HepG2 (cell line): ENCODE measurements around the gene SPATS2. TPM values are rescaled to one million over a fixed set of nuclear protein-coding genes. Genes with fewer than 3 reads are reported as not detected.

Experiments used
- BCL6 ChIP-seq: IDR thresholded peaks from 2 replicates; pipeline ENCODE4 v1.6.1; 2016; ENCODE audit warnings: missing genetic modification reagents, missing compliant biosample characterization
- HMGXB4 ChIP-seq, 2 experiments: sonication (generic) in 1 of 2; formaldehyde crosslinking in 1 of 2; IDR thresholded peaks; 2 replicates each; pipeline versions ENCODE4 v1.4.0 to v1.6.1; 2018 to 2020; ENCODE audit warnings: missing genetic modification reagents in 2 of 2, borderline replicate concordance in 1 of 2, low read depth in 1 of 2, mild to moderate bottlenecking in 1 of 2, missing biosample characterization in 1 of 2
- POGZ ChIP-seq: sonication (generic); formaldehyde crosslinking; IDR thresholded peaks from 2 replicates; pipeline ENCODE4 v1.4.0; 2020; ENCODE audit warnings: mild to moderate bottlenecking, missing genetic modification reagents
- SRY ChIP-seq: sonication (generic); formaldehyde crosslinking; IDR thresholded peaks from 2 replicates; pipeline ENCODE4 v1.8.0; 2022; ENCODE audit warnings: mild to moderate bottlenecking, missing genetic modification reagents
- SSRP1 ChIP-seq: IDR thresholded peaks from 2 replicates; pipeline ENCODE4 v1.6.1; 2016; ENCODE audit warnings: control low read depth
- ZBTB43 ChIP-seq: sonication (generic); formaldehyde crosslinking; conservative IDR thresholded peaks from 2 replicates; pipeline ENCODE4 v1.4.0; 2020; ENCODE audit warnings: missing genetic modification reagents
- ZNF501 ChIP-seq: sonication (generic); formaldehyde crosslinking; IDR thresholded peaks from 2 replicates; pipeline ENCODE4 v1.5.1; 2020; ENCODE audit warnings: mild to moderate bottlenecking, moderate library complexity, missing genetic modification reagents
- ZNF616 ChIP-seq: sonication (generic); formaldehyde crosslinking; IDR thresholded peaks from 2 replicates; pipeline ENCODE4 v1.5.0; 2020; ENCODE audit warnings: low read depth, mild to moderate bottlenecking, missing genetic modification reagents
- polyA plus RNA-seq, 8 experiments: library from polyadenylated mRNA; depleted of rRNA in 3 of 8; stranded (reverse) in 7 of 8; unstranded in 1 of 8; fragments of >200 nt; fragmentation: Illumina TruSeq in 4 of 8; extraction: Trizol in 4 of 8; gene quantifications; 2 replicates each; pipeline versions ENCODE4 v1.2.1 to v1.2.3, GENCODE V29; 2011 to 2016; ENCODE audit warnings: low read depth in 4 of 8, missing spikeins in 1 of 8, mixed read lengths in 1 of 8; ENCODE audit not compliant: insufficient read depth in 1 of 8
- total RNA-seq, 5 experiments: library from RNA; depleted of rRNA; stranded (reverse); fragments of >200 nt; fragmentation: Illumina TruSeq; extraction: Trizol; gene quantifications; 2 replicates each; pipeline ENCODE4 v1.2.3, GENCODE V29; 2016; ENCODE audit warnings: low read depth in 1 of 5
- TF ChIP-seq, protein P1 (sequence below), 2 experiments: sonication (generic) in 1 of 2; formaldehyde crosslinking in 1 of 2; IDR thresholded peaks; 2 replicates each; pipeline versions ENCODE4 v1.4.0 to v1.6.1; 2016 to 2020; ENCODE audit warnings: borderline replicate concordance in 1 of 2, low read depth in 1 of 2, mild to moderate bottlenecking in 1 of 2, missing genetic modification reagents in 1 of 2
- TF ChIP-seq, protein P2 (sequence below), 2 experiments: sonication (generic) in 1 of 2; formaldehyde crosslinking in 1 of 2; IDR thresholded peaks; 2 replicates each; pipeline versions ENCODE4 v1.6.1 to v1.9.0; 2014 to 2022; ENCODE audit warnings: antibody characterized with exemption in 1 of 2, borderline replicate concordance in 1 of 2, inconsistent platforms in 1 of 2, low read depth in 1 of 2, missing genetic modification reagents in 1 of 2

SPATS2 gene
- total and polyA plus RNA-seq, 2 of the 13 experiments (the other 11 are each of a cell fraction or from before 2014, with no cell fraction given): 19.3 to 28.1 TPM

DNA sequence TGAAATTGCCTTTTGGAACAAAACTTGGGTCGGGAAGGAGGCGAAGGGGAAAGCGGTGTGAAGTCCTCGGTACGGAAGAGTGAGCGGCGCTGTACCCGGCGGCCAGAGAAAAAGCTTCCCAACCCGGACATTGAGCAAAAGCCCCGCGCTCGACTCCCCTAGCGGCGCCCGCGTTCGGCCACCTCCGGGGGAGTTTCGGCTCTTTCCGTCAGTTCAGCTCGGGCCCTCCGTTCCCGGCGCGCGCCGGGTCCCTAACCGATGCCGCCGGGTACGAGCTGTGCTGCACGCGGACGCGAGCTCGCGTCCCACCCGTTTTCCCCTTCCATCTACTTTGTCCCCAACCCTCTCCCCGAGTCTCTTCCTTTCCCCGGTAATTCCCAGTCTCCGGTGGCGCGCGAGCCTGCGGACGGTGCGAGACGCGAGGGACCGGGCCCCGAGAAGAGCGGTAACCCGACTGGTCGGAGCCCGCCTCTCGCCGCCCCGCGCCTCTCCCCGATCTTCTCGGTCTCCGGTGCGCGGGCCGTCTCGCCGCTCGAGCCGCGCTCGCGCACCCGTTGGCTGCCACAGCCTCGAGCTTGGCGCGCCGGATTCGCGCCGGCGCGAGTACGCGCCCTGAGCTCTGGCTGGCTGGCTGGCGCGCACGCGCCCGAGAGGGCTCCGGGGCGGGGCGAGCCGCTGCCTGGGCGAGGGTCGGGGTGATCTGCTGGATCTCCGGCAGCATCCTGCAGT, 446 bp upstream of the SPATS2 start (continued):
- TF ChIP-seq SSRP1 (CRISPR knock-in tag): no peak
- TF ChIP-seq HMGXB4 (CRISPR knock-in tag; IDR thresholded peaks at IDR 0.05; ENCODE audit: borderline replicate concordance in 1 of 2, low read depth in 1 of 2): peak in 1 of 2 experiments; percentile 75; a peak in 2 of 4 replicates
- peak; percentile 67 for TF ChIP-seq ZNF501 (CRISPR knock-in tag)
- 0 out of 2 replicates have a peak, but pooled peaks have one; percentile 51 for TF ChIP-seq SRY (CRISPR knock-in tag)
- TF ChIP-seq, protein P1, sequence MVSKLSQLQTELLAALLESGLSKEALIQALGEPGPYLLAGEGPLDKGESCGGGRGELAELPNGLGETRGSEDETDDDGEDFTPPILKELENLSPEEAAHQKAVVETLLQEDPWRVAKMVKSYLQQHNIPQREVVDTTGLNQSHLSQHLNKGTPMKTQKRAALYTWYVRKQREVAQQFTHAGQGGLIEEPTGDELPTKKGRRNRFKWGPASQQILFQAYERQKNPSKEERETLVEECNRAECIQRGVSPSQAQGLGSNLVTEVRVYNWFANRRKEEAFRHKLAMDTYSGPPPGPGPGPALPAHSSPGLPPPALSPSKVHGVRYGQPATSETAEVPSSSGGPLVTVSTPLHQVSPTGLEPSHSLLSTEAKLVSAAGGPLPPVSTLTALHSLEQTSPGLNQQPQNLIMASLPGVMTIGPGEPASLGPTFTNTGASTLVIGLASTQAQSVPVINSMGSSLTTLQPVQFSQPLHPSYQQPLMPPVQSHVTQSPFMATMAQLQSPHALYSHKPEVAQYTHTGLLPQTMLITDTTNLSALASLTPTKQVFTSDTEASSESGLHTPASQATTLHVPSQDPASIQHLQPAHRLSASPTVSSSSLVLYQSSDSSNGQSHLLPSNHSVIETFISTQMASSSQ (IDR thresholded peaks at IDR 0.05; ENCODE audit: low read depth): no peak
- TF ChIP-seq, protein P1 (CRISPR knock-in tag; IDR thresholded peaks at IDR 0.05; ENCODE audit: borderline replicate concordance): peak; percentile 46; the same call in 1 of the 2 replicates
- no peak for TF ChIP-seq BCL6 (CRISPR knock-in tag)
- peak; percentile 72; the same call in 1 of the 2 replicates for TF ChIP-seq ZNF616
- TF ChIP-seq POGZ (CRISPR knock-in tag): peak; percentile 32; the same call in 1 of the 2 replicates
- TF ChIP-seq, protein P2, sequence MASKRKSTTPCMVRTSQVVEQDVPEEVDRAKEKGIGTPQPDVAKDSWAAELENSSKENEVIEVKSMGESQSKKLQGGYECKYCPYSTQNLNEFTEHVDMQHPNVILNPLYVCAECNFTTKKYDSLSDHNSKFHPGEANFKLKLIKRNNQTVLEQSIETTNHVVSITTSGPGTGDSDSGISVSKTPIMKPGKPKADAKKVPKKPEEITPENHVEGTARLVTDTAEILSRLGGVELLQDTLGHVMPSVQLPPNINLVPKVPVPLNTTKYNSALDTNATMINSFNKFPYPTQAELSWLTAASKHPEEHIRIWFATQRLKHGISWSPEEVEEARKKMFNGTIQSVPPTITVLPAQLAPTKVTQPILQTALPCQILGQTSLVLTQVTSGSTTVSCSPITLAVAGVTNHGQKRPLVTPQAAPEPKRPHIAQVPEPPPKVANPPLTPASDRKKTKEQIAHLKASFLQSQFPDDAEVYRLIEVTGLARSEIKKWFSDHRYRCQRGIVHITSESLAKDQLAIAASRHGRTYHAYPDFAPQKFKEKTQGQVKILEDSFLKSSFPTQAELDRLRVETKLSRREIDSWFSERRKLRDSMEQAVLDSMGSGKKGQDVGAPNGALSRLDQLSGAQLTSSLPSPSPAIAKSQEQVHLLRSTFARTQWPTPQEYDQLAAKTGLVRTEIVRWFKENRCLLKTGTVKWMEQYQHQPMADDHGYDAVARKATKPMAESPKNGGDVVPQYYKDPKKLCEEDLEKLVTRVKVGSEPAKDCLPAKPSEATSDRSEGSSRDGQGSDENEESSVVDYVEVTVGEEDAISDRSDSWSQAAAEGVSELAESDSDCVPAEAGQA (IDR thresholded peaks at IDR 0.05; ENCODE audit: low read depth): no peak
- TF ChIP-seq, protein P2 (CRISPR knock-in tag; IDR thresholded peaks at IDR 0.05; ENCODE audit: borderline replicate concordance): 0 out of 2 replicates have a peak, but pooled peaks have one; percentile 31
- TF ChIP-seq ZBTB43 (CRISPR knock-in tag): 0 out of 2 replicates have a peak, but pooled peaks have one; percentile 16
